ENCODE data around the gene SEMA3E.

The SEMA3E gene

DNA sequence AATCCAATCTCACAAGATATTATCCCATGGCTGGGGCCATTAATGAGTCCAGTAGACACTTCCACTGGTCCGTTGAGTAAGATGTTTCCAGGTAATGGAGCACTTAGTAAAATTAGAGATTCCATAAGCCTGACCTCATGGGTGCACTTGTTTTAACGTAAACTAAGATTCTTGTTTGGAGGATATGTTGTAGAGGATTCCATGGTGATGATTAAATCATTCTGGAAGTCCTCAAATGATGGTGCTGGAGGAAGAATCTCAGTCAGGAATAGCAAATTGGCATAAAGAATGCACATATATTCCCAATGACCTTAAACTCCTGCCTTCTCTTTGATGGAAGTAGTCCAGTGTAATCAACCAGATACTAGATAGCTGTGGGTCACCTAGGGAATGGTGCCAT, 324.3 kb downstream of the SEMA3E start:
- DNase-seq (ENCODE audit: low read depth): no peak
- TF ChIP-seq CTCF (IDR thresholded peaks at IDR 0.05; ENCODE audit: insufficient read depth, low read depth, low read length, missing control alignments): no peak
- no peak overlapping the region for H3K4me3 ChIP-seq (ENCODE audit: low read depth, low read length)

DNA sequence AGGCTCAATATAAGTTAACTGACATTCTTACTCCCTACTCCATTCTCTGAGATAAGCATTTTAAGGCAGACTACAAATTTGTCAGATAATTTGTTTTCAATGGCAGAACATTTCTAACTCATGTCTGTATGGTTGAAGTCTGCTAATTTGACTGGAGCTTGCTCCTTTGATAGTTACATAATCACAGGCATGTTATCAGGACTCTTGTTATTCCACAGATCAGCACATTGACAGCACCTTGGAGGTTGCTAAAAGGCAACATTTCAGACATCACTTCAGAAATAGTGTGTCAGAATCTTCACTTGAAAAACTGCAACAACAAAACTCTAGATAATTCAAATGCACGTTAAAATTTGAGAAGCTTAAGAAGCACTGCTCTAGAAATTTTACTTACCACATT, 327.9 kb downstream of the SEMA3E start:
- DNase-seq (ENCODE audit: low read depth): no peak
- no peak overlapping the region for H3K4me3 ChIP-seq (ENCODE audit: low read depth, low read length)
- no peak for TF ChIP-seq CTCF (IDR thresholded peaks at IDR 0.05; ENCODE audit: insufficient read depth, low read depth, low read length, missing control alignments)

DNA sequence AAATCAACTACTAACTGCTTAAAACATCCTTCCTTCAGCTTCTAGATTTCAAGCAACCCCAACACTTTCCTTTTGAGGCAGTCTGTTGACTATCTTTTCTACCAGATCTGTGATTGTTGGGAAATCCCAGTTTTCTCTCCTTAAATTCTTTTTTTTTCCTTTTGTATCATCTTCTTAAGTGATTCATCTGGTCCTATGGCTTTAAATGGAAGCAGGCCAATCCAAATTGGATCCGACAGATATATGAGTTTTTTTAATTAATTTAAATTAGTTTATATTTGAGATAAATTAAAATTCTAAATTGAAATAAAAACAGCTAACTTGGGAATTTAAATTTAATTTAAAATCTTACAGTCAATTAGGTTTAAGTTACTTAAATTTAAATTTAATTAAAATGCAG, 335.0 kb downstream of the SEMA3E start:
- H3K4me3 ChIP-seq (ENCODE audit: low read depth, low read length): no peak overlapping the region
- TF ChIP-seq CTCF (IDR thresholded peaks at IDR 0.05; ENCODE audit: insufficient read depth, low read depth, low read length, missing control alignments): no peak
- no peak for DNase-seq (ENCODE audit: low read depth)
